Neuron (in vitro differentiated cells): ENCODE results near the gene LNX2.
A peak's percentile ranks its signal among the peaks of the same experiment; 100 is the strongest.

ENCODE experiments used
- H2AFZ ChIP-seq: one replicate; pipeline ENCODE4 v1.6.1; 2013; ENCODE audit warnings: low read depth, mild to moderate bottlenecking, inconsistent platforms, low read length, moderate library complexity
- H3K27me3 ChIP-seq: one replicate; pipeline ENCODE4 v1.6.1; 2013; ENCODE audit warnings: low read length; ENCODE audit not compliant: insufficient read depth
- H3K36me3 ChIP-seq: one replicate; pipeline ENCODE4 v1.6.1; 2013; ENCODE audit warnings: low read length; ENCODE audit not compliant: insufficient read depth
- H3K4me1 ChIP-seq: one replicate; pipeline ENCODE4 v1.6.1; 2013; ENCODE audit warnings: low read length; ENCODE audit not compliant: insufficient read depth
- H3K4me3 ChIP-seq: 2 replicates; pipeline ENCODE4 v1.5.1; 2013; ENCODE audit warnings: mild to moderate bottlenecking, low read length, moderate library complexity
- H3K9me3 ChIP-seq: one replicate; pipeline ENCODE4 v1.6.1; 2013; ENCODE audit warnings: low read length

The LNX2 gene

DNA sequence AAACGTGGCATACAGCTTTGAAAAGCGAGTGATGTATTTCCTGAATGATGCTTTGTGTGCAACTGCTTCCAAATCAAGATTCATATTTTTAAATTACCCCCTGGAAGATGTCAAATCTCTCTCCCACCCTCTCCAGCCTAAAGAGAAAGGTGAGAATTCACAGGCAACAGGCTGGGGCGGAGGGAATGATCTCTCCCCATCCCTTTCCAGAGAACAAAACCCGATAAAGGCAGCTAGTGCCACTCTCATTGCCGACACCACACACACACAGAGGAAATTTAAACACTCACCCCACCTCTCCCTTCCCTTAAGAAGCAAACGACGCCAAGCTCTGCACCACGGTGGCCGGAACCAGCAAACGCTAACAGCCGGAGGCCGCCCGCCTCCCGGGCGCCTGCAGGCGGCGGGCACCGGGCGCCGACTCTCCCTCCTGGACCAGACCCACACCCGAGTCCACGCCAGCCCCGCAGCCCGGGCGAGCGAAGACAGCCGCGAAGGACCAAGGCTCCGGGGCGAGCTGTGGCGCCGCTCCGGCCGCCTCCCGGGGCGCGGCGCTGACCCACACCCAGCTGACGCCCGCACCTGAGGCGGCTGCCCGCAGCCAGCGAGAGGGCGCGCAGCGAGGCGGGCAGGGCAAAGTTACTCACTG, 477 bp downstream of the LNX2 start:
- H3K4me3 ChIP-seq: peak overlapping the region; percentile 77
- H3K36me3 ChIP-seq: peaks cover 16% of the 10 kb centered on the region
- peaks cover 15% of the 10 kb centered on the region for H3K4me1 ChIP-seq
- H2AFZ ChIP-seq: peak overlapping the region; percentile 93
- H3K27me3 ChIP-seq: no peaks in the 10 kb centered on the region
- peaks cover 4% of the 10 kb centered on the region for H3K9me3 ChIP-seq

- Histone ChIP-seq H3K9me3 (peaks cover 4% of the 10 kb centered on the region), H3K27me3 (no peaks in the 10 kb centered on the region), H3K4me1 (peaks cover 15% of the 10 kb centered on the region), H3K4me3 (peak overlapping the region; percentile 77), H2AFZ (peak overlapping the region; percentile 93), H3K36me3 (peaks cover 14% of the 10 kb centered on the region)
These were observed 1.1 kb downstream of the LNX2 start for GRCh38 chr13:27619093-27619727.

- H2AFZ ChIP-seq: no peak overlapping the region
- peaks cover 12% of the 10 kb centered on the region for H3K4me1 ChIP-seq
- H3K4me3 ChIP-seq: no peak overlapping the region
- no peaks in the 10 kb centered on the region for H3K27me3 ChIP-seq
- peaks cover 2% of the 10 kb centered on the region for H3K36me3 ChIP-seq
- H3K9me3 ChIP-seq: peaks cover 4% of the 10 kb centered on the region
These were observed 2.4 kb downstream of the LNX2 start for GRCh38 chr13:27617881-27618321.

- Histone ChIP-seq H2AFZ (no peak overlapping the region), H3K4me1 (no peaks in the 10 kb centered on the region), H3K27me3 (no peaks in the 10 kb centered on the region), H3K36me3 (no peaks in the 10 kb centered on the region), H3K4me3 (no peak overlapping the region), H3K9me3 (peaks cover 4% of the 10 kb centered on the region)
These were observed 6.7 kb downstream of the LNX2 start for GRCh38 chr13:27613628-27614027.

DNA sequence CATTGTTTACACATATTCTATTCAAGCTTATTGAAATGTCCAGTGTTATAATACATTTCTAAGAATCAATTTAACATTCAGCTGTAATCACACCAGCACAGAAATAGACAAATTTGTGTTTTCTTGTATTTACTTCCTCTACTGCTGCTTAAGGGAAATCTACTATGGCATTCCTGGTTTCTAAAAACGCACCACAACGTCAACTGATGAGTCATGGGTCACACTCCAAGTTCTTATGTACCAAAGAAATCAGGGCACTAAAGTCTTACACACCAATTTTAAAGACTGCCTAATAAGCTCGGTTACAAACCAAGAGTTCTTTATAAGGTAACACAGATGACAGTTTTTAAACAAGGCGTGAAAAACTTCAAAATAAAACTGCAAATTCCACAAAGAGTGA, 13.2 kb downstream of the LNX2 start:
- Histone ChIP-seq H3K4me3 (no peak overlapping the region), H3K4me1 (peaks cover 4% of the 10 kb centered on the region), H2AFZ (no peak overlapping the region), H3K27me3 (no peaks in the 10 kb centered on the region), H3K36me3 (no peaks in the 10 kb centered on the region), H3K9me3 (no peaks in the 10 kb centered on the region)

- Histone ChIP-seq H3K9me3 (no peaks in the 10 kb centered on the region), H3K36me3 (no peaks in the 10 kb centered on the region), H2AFZ (no peak overlapping the region), H3K4me1 (peaks cover 4% of the 10 kb centered on the region), H3K27me3 (no peaks in the 10 kb centered on the region), H3K4me3 (no peak overlapping the region)
These were observed 14.6 kb downstream of the LNX2 start for GRCh38 chr13:27605610-27606200.

DNA sequence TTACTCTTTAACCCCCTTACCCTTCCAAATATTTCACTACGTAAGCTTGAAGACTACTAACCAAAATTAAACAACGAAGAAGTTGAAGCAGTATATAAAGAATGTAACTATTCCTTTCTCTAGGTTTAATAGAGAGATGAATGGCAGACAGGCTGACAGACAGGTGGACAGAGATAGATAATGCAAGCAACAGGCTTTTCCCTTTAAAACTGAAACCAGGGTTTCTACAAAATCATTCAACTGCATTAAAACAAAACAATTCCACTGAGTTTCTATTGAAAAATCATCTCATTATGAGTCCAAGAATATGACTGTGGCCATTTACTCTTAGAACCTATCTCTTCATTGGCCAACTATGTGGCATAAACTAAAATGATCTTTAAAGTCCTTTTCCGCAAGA, 15.2 kb downstream of the LNX2 start:
- H3K9me3 ChIP-seq: no peaks in the 10 kb centered on the region

GRCh38 chr13:27601803-27602202, 18.5 kb downstream of the LNX2 start:
- Histone ChIP-seq H3K27me3 (no peaks in the 10 kb centered on the region), H3K4me3 (no peak overlapping the region), H3K4me1 (peaks cover 3% of the 10 kb centered on the region), H3K36me3 (no peaks in the 10 kb centered on the region), H3K9me3 (no peaks in the 10 kb centered on the region), H2AFZ (no peak overlapping the region)

More for the DNA sequence above, 15.2 kb downstream of the LNX2 start:
- peaks cover 4% of the 10 kb centered on the region for H3K4me1 ChIP-seq
- H2AFZ ChIP-seq: no peak overlapping the region
- H3K4me3 ChIP-seq: no peak overlapping the region
- no peaks in the 10 kb centered on the region for H3K27me3 ChIP-seq
- H3K36me3 ChIP-seq: no peaks in the 10 kb centered on the region

DNA sequence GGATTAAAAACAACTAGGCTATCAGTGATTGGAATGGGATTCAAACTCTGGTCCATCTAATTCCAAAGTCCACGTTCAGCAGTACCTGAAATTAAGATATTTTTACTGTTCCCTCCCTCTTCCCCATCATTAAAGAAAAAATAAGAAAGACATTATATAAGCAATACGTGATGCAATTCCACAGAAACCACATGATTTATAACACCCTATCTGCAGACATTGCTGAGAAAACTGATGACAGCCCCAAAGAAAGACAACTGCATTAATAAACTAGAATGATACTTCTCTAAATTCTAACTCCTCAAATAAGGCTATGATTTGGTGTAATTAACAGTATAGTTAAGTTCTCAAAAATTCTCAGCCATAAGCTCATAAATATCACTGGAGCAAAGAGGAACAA, 19.1 kb downstream of the LNX2 start:
- Histone ChIP-seq H3K9me3 (no peaks in the 10 kb centered on the region), H3K4me3 (no peak overlapping the region), H3K36me3 (no peaks in the 10 kb centered on the region), H3K4me1 (peaks cover 3% of the 10 kb centered on the region), H2AFZ (no peak overlapping the region), H3K27me3 (no peaks in the 10 kb centered on the region)

- Histone ChIP-seq H3K4me1 (peaks cover 3% of the 10 kb centered on the region), H3K9me3 (no peaks in the 10 kb centered on the region), H3K36me3 (no peaks in the 10 kb centered on the region), H3K4me3 (no peak overlapping the region), H2AFZ (no peak overlapping the region), H3K27me3 (no peaks in the 10 kb centered on the region)
These were observed 19.6 kb downstream of the LNX2 start for GRCh38 chr13:27600711-27601110.

DNA sequence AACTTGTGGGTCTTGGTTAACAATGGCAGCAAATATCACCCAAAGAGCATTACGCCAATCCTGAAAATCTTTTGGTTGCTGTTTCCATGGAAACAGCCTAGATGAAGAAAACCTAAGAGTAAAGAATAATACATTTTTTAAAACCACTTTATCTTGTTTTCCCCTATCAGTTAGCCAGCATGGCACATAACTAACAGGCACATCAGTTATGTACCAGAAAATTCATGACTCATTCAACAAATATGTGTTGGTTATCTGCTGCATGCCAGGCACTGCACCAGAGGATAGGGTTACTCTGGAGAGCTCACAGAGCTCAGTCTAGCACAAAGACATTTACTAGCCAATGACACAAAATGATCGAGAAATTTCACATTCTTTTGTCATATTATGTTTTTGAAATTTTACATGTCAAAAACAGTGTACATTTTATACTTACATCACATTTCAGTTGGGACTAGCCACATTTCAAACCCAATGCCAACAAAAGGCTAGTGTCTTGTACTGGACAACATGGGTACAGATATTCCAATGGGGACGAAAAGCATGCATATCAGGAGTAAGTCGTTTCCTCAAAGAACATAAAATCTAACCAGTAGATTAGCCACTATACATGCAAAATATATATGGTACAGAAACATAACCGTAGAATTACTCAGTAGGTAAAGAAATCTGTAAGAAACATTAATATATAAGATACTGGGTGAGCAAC, 20.3 kb downstream of the LNX2 start:
- Histone ChIP-seq H3K4me3 (no peak overlapping the region), H3K36me3 (no peaks in the 10 kb centered on the region), H3K27me3 (no peaks in the 10 kb centered on the region), H3K9me3 (no peaks in the 10 kb centered on the region), H2AFZ (no peak overlapping the region), H3K4me1 (peaks cover 3% of the 10 kb centered on the region)

DNA sequence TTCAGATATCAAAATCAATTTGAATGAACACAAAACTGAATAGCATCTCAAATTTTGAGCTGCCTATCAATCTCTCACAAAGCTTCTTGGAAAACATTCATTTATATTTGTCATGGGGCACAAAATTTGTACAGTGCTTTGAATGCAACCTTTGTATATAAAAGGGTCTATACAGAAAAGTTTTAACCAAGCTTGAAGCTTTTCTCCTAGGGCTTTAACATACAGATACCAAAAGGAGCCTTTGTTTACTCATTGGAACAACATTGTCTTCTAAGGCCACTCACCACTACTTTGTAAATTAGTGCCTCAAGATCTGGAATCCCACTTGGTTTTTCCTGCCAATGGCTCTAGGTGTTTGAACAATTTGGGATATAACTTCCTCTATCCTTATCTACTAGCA, 21.2 kb downstream of the LNX2 start:
- H3K27me3 ChIP-seq: no peaks in the 10 kb centered on the region
- no peaks in the 10 kb centered on the region for H3K9me3 ChIP-seq
- H3K4me1 ChIP-seq: peaks cover 3% of the 10 kb centered on the region
- no peak overlapping the region for H2AFZ ChIP-seq
- H3K36me3 ChIP-seq: no peaks in the 10 kb centered on the region
- no peak overlapping the region for H3K4me3 ChIP-seq
